Ishikawa (cell line): ENCODE results near the gene SLCO3A1.

Experiments used
- CEBPB ChIP-seq: IDR thresholded peaks from 2 replicates; pipeline ENCODE4 v1.6.1; 2012
- CREB1 ChIP-seq: IDR thresholded peaks from 2 replicates; pipeline ENCODE4 v1.6.1; 2012; ENCODE audit warnings: low read depth
- EGR1 ChIP-seq: IDR thresholded peaks from 2 replicates; pipeline ENCODE4 v1.6.1; 2012
- EP300 ChIP-seq: IDR thresholded peaks from 2 replicates; pipeline ENCODE4 v1.6.1; 2012; ENCODE audit warnings: borderline replicate concordance
- FOXM1 ChIP-seq: IDR thresholded peaks from 2 replicates; pipeline ENCODE4 v1.6.1; 2012; ENCODE audit warnings: low read depth, borderline replicate concordance
- NFIC ChIP-seq: IDR thresholded peaks from 2 replicates; pipeline ENCODE4 v1.6.1; 2012
- RAD21 ChIP-seq: IDR thresholded peaks from 2 replicates; pipeline ENCODE4 v1.6.1; 2012; ENCODE audit warnings: low read depth
- TAF1 ChIP-seq: IDR thresholded peaks from 2 replicates; pipeline ENCODE4 v1.6.1; 2012; ENCODE audit warnings: low read depth, mild to moderate bottlenecking
- TCF12 ChIP-seq: IDR thresholded peaks from 2 replicates; pipeline ENCODE4 v1.6.1; 2012; ENCODE audit warnings: low read depth
- TEAD4 ChIP-seq: IDR thresholded peaks from 2 replicates; pipeline ENCODE4 v1.6.1; 2012
- YY1 ChIP-seq: IDR thresholded peaks from 2 replicates; pipeline ENCODE4 v1.6.1; 2012; ENCODE audit warnings: low read depth
- ZBTB7A ChIP-seq: IDR thresholded peaks from 2 replicates; pipeline ENCODE4 v1.6.1; 2012; ENCODE audit warnings: low read depth
- TF ChIP-seq, protein P1 (sequence below): IDR thresholded peaks from 2 replicates; pipeline ENCODE4 v1.6.1; 2012; ENCODE audit warnings: low read depth, mild to moderate bottlenecking
- TF ChIP-seq, protein P2 (sequence below): IDR thresholded peaks from 2 replicates; pipeline ENCODE4 v1.6.1; 2012
- TF ChIP-seq, protein P3 (sequence below): IDR thresholded peaks from 2 replicates; pipeline ENCODE4 v1.6.1; 2012

SLCO3A1 gene

DNA sequence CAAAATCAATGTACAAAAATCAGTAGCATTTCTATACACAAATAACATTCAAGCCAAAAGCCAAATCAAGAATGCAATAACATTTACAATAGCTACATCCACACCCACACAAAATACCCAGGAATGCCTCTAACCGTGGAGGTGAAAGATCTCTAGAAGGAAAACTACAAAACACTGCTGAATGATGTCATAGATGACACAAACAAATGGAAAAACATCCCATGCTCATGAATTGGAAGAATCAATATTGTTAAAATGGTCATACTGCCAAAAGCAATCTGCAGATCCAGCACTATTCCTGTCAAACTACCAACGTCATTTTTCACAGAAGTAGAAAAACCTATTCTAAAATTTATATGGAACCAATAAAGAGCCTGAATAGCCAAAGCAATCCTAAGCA, 143.7 kb downstream of the SLCO3A1 start:
- TF ChIP-seq, protein P1, sequence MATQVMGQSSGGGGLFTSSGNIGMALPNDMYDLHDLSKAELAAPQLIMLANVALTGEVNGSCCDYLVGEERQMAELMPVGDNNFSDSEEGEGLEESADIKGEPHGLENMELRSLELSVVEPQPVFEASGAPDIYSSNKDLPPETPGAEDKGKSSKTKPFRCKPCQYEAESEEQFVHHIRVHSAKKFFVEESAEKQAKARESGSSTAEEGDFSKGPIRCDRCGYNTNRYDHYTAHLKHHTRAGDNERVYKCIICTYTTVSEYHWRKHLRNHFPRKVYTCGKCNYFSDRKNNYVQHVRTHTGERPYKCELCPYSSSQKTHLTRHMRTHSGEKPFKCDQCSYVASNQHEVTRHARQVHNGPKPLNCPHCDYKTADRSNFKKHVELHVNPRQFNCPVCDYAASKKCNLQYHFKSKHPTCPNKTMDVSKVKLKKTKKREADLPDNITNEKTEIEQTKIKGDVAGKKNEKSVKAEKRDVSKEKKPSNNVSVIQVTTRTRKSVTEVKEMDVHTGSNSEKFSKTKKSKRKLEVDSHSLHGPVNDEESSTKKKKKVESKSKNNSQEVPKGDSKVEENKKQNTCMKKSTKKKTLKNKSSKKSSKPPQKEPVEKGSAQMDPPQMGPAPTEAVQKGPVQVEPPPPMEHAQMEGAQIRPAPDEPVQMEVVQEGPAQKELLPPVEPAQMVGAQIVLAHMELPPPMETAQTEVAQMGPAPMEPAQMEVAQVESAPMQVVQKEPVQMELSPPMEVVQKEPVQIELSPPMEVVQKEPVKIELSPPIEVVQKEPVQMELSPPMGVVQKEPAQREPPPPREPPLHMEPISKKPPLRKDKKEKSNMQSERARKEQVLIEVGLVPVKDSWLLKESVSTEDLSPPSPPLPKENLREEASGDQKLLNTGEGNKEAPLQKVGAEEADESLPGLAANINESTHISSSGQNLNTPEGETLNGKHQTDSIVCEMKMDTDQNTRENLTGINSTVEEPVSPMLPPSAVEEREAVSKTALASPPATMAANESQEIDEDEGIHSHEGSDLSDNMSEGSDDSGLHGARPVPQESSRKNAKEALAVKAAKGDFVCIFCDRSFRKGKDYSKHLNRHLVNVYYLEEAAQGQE: no peak
- TF ChIP-seq CREB1 (no peak), TEAD4 (no peak)
- TF ChIP-seq, protein P2, sequence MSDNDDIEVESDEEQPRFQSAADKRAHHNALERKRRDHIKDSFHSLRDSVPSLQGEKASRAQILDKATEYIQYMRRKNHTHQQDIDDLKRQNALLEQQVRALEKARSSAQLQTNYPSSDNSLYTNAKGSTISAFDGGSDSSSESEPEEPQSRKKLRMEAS: no peak
- TF ChIP-seq, protein P3, sequence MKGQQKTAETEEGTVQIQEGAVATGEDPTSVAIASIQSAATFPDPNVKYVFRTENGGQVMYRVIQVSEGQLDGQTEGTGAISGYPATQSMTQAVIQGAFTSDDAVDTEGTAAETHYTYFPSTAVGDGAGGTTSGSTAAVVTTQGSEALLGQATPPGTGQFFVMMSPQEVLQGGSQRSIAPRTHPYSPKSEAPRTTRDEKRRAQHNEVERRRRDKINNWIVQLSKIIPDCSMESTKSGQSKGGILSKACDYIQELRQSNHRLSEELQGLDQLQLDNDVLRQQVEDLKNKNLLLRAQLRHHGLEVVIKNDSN: no peak

DNA sequence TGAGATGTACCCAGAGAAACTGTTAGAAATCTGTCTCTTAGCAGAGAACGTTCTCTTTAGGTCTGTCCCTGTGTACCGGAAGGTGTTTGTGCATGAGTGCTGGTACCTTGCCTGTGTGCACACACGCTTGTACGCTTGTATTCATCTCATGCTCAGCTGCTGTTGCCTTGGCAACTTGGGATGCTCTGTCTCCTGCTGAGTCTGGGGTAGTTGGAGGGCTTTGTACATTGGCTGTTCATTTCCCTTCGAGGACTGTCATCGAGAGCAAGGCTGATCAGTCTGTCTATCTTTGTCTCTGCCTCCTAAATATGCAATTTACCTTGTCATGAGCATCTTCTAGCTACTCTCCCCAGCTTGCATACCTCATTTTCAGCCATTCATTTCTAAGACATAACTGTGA, 147.2 kb downstream of the SLCO3A1 start:
- no peak for TF ChIP-seq NFIC

DNA sequence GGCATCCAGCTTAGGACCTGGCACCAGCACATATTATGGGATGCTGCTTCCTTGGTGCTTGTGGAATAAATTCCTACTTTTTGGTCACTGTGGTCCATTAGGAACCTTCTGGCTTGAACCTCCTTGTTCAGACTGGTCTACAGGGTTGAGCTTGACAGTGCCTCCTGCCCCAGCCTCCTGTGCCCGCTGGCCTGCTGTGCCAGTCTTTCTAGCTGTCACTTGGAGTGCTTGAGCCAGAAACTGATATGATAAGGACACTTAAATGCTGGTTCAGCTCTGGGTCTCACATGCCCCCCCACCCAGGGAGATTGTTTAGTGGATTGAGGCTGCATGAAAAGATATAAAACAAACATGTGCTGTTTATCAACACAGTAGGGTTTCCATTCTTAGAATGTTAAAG, 147.8 kb downstream of the SLCO3A1 start:
- TF ChIP-seq CEBPB (no peak), EP300 (no peak), ZBTB7A (no peak), RAD21 (no peak), TEAD4 (no peak), CREB1 (no peak), FOXM1 (no peak)
- TF ChIP-seq, protein P2: no peak
- TF ChIP-seq, protein P3: no peak

DNA sequence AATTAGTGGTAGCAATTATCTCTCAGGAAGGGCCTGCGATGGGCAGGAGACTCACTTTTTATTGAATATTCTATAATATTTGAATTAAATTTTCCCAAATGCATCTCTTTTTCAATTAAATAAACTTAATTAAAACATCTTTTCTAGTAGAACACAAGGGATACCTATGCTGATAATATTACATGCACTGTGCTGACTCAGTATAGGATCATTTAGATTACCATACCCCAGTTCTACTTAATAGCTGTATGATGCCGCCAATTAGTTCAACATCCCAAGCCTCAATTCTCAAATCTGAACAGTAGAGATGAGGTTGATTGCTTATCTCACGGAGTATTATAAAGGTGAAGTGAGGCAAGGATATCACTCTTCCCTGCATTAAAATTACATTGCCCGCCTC, 149.2 kb downstream of the SLCO3A1 start:
- TF ChIP-seq RAD21: no peak
- no peak for TF ChIP-seq CEBPB
- no peak for TF ChIP-seq EGR1
- TF ChIP-seq TCF12: no peak
- TF ChIP-seq, protein P3: no peak
- TF ChIP-seq CREB1: no peak

DNA sequence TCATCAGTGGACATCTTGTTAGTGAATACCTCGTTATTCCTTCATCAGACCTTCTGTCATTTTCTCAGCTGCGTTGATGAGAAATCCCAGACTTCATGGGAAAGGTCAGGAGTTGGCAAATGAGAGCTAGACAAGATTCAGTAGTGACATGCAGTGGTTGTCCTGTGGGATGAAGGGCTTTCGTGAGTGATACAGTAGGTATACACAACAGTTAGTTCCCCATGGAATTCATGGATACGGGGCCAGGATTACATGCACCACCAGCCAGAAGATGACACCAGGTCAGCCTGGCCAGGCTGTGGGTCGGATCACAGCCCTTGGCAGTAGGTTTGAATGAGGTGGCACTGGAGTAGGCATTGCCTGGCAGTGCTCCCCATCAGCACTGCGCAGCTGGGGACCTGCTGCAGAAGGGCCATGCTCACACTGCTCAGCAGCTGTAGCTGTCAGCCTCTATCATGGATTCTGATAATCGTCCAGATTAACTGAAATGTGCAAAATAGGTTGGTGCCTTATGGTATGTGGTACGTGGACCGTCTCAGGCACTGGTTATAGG, 150.1 kb downstream of the SLCO3A1 start:
- no peak for TF ChIP-seq FOXM1
- no peak for TF ChIP-seq NFIC
- no peak for TF ChIP-seq CREB1
- TF ChIP-seq TCF12: no peak
- no peak for TF ChIP-seq TAF1
- no peak for TF ChIP-seq ZBTB7A
- no peak for TF ChIP-seq EGR1
- TF ChIP-seq, protein P3: no peak
- TF ChIP-seq, protein P2: no peak
- TF ChIP-seq, protein P1: no peak
- no peak for TF ChIP-seq EP300
- TF ChIP-seq TEAD4: no peak
- no peak for TF ChIP-seq CEBPB
- TF ChIP-seq RAD21: no peak
- TF ChIP-seq YY1: no peak

DNA sequence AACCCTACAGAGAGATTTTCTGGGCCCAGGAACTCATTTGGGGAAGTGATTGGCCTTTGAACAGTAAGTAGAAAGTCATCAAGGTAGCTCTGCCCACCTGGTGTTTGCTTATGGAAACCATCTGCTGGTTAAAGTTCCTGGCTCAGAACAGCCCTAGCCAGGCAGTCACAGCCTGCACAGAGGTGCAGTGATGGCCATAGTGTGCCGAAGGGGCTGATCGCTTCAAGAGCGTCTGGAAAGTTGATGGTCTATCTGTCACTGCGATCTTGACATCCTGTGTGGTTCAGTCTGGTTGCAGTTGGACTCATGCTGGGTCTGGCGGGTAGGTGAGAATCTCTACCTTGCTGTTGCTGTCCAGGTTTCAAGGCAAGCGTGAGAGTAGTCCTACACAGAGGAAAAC, 151.6 kb downstream of the SLCO3A1 start:
- TF ChIP-seq EP300 (no peak), TAF1 (no peak), CEBPB (no peak), TCF12 (no peak)
